HCT116 (cell line): ENCODE data around the gene EPSTI1. TPM values are rescaled to one million over a fixed set of nuclear protein-coding genes. Genes with fewer than 3 reads are reported as not detected.

ENCODE experiments used
- ATAC-seq: fragments of 200-7000 bp; cut with Tn5 transposase; 2 replicates; pipeline ENCODE4 v1.9.1; 2020; ENCODE audit warnings: mild to moderate bottlenecking, moderate library complexity
- BruUV-seq: library from RNA; stranded (reverse); fragments of 400-500 nt; replicated peaks from 2 replicates; lab custom pipeline; 2021; lab: Mats Ljungman, UMichigan
- CTCF ChIA-PET: fragments of 300-600 bp; sonication (Branson Sonifier 250); formaldehyde crosslinking; loops from one replicate; lab custom pipeline; 2021; ENCODE audit warnings: antibody characterized with exemption; lab: Charles Lee
- POLR2A ChIA-PET: fragments of 300-600, 350-600 bp; sonication (Branson Sonifier 250); formaldehyde crosslinking; loops from one replicate; lab custom pipeline; 2021; ENCODE audit warnings: antibody characterized with exemption; lab: Charles Lee
- RAD21 ChIA-PET, 2 experiments: fragments of 300-600 bp; sonication (Branson Sonifier 250); formaldehyde crosslinking; loops; one replicate each; lab custom pipeline; 2023; ENCODE audit warnings: low total read pairs in 2 of 2; ENCODE audit not compliant: uncharacterized antibody in 2 of 2, unreplicated experiment in 2 of 2, low non-redundant PET in 1 of 2; lab: Charles Lee
- DNase-seq: peaks from one replicate; pipeline ENCODE4 v3.0.0-alpha.2; 2010; ENCODE audit warnings: low read depth, low spot score
- H2AFZ ChIP-seq: fragments of 200-600 bp; shearing (Covaris generic), sonication (generic); 2 replicates; pipeline ENCODE4 v1.6.1; 2017; ENCODE audit warnings: low read depth, mixed run types, mixed read lengths, antibody characterized with exemption, low read length; ENCODE audit not compliant: poor library complexity, severe bottlenecking
- H3K27ac ChIP-seq: 2 replicates; pipeline ENCODE4 v1.5.1; 2012; ENCODE audit warnings: low read depth, low read length
- H3K27me3 ChIP-seq: fragments of 200-600 bp; sonication (generic); 2 replicates; pipeline ENCODE4 v1.6.1; 2016; ENCODE audit warnings: mixed run types, low read length, mixed read lengths; ENCODE audit not compliant: insufficient read depth
- H3K36me3 ChIP-seq, 2 experiments: fragments of 200-500 bp in 1 of 2; fragments of 200-600 bp in 1 of 2; sonication (Bioruptor generic) in 1 of 2; sonication (generic) in 1 of 2; 2 replicates each; pipeline versions ENCODE4 v1.5.1 to v1.6.1; 2014 to 2016; ENCODE audit warnings: low read length in 2 of 2, inconsistent platforms in 1 of 2, mixed read lengths in 1 of 2, mixed run types in 1 of 2; ENCODE audit not compliant: insufficient read depth in 2 of 2, control insufficient read depth in 1 of 2
- H3K4me1 ChIP-seq, 2 experiments: fragments of 200-600 bp in 1 of 2; sonication (generic) in 1 of 2; 2 replicates each; pipeline versions ENCODE4 v1.5.1 to v1.6.1; 2012 to 2017; ENCODE audit warnings: low read length in 2 of 2, inconsistent platforms in 1 of 2, mild to moderate bottlenecking in 1 of 2, mixed read lengths in 1 of 2, mixed run types in 1 of 2, moderate library complexity in 1 of 2; ENCODE audit not compliant: insufficient read depth in 2 of 2, control insufficient read depth in 1 of 2
- H3K4me2 ChIP-seq: fragments of 200-600 bp; sonication (generic); 2 replicates; pipeline ENCODE4 v1.6.1; 2017; ENCODE audit warnings: mixed run types, low read length, mixed read lengths
- H3K4me3 ChIP-seq, 2 experiments: fragments of 200-600 bp in 1 of 2; sonication (generic) in 1 of 2; replicated peaks in 1 of 2; 2 replicates each; pipeline ENCODE4 v1.5.1; 2011 to 2016; ENCODE audit warnings: low read length in 2 of 2, control low read depth in 1 of 2, low read depth in 1 of 2, mild to moderate bottlenecking in 1 of 2, mixed read lengths in 1 of 2, mixed run types in 1 of 2
- H3K79me2 ChIP-seq: fragments of 200-600 bp; sonication (generic); 2 replicates; pipeline ENCODE4 v1.6.1; 2017; ENCODE audit warnings: mild to moderate bottlenecking, mixed run types, low read length, moderate library complexity, mixed read lengths; ENCODE audit not compliant: insufficient read depth
- H3K9ac ChIP-seq: fragments of 200-600 bp; sonication (generic); 2 replicates; pipeline ENCODE4 v1.6.1; 2016; ENCODE audit warnings: low read length, mixed read lengths
- H3K9me2 ChIP-seq: fragments of 200-600 bp; sonication (generic), shearing (Covaris generic); 2 replicates; pipeline ENCODE4 v1.6.1; 2017; ENCODE audit warnings: mixed run types, mild to moderate bottlenecking, moderate library complexity; ENCODE audit not compliant: insufficient read depth
- H3K9me3 ChIP-seq, 2 experiments: fragments of 200-500 bp in 1 of 2; fragments of 200-600 bp in 1 of 2; sonication (Bioruptor generic) in 1 of 2; sonication (generic) in 1 of 2; 2 replicates each; pipeline ENCODE4 v1.6.1; 2014 to 2017; ENCODE audit warnings: low read length in 2 of 2, mixed read lengths in 2 of 2, inconsistent platforms in 1 of 2, low read depth in 1 of 2, mild to moderate bottlenecking in 1 of 2, mixed run types in 1 of 2, moderate library complexity in 1 of 2; ENCODE audit not compliant: control insufficient read depth in 1 of 2, insufficient read depth in 1 of 2
- H4K20me1 ChIP-seq: fragments of 200-600 bp; sonication (generic), shearing (Covaris generic); 2 replicates; pipeline ENCODE4 v1.6.1; 2017; ENCODE audit warnings: mixed run types, mild to moderate bottlenecking, moderate library complexity; ENCODE audit not compliant: insufficient read depth
- CBX3 ChIP-seq: IDR thresholded peaks from 2 replicates; pipeline ENCODE4 v1.6.1; 2012; ENCODE audit warnings: low read depth
- CEBPB ChIP-seq: IDR thresholded peaks from 2 replicates; pipeline ENCODE4 v1.6.1; 2012; ENCODE audit warnings: low read depth
- EGR1 ChIP-seq: IDR thresholded peaks from 2 replicates; pipeline ENCODE4 v1.6.1; 2012; ENCODE audit warnings: low read depth
- ELF1 ChIP-seq: IDR thresholded peaks from 2 replicates; pipeline ENCODE4 v1.6.1; 2012; ENCODE audit warnings: low read depth, borderline replicate concordance
- EZH2 ChIP-seq: fragments of 200-600 bp; sonication (generic); IDR thresholded peaks from 2 replicates; pipeline ENCODE4 v1.6.1; 2017; ENCODE audit warnings: antibody characterized with exemption, mixed run types
- EZH2phosphoT487 ChIP-seq: fragments of 200-600 bp; IDR thresholded peaks from 2 replicates; pipeline ENCODE4 v1.6.1; 2018; ENCODE audit warnings: antibody characterized with exemption, borderline replicate concordance
- FOSL1 ChIP-seq: IDR thresholded peaks from 2 replicates; pipeline ENCODE4 v1.6.1; 2012; ENCODE audit warnings: low read depth
- JUND ChIP-seq: IDR thresholded peaks from 2 replicates; pipeline ENCODE4 v1.6.1; 2012
- POLR2A ChIP-seq: IDR thresholded peaks from 2 replicates; pipeline ENCODE4 v1.7.0; 2011; ENCODE audit warnings: borderline replicate concordance; ENCODE audit not compliant: insufficient read depth, insufficient read length; ENCODE audit errors: extremely low read depth
- RAD21 ChIP-seq: IDR thresholded peaks from 2 replicates; pipeline ENCODE4 v1.6.1; 2012; ENCODE audit warnings: low read depth, mild to moderate bottlenecking
- REST ChIP-seq: IDR thresholded peaks from 2 replicates; pipeline ENCODE4 v1.6.1; 2012; ENCODE audit warnings: low read depth
- SIN3A ChIP-seq: IDR thresholded peaks from 2 replicates; pipeline ENCODE4 v1.6.1; 2012; ENCODE audit warnings: low read depth
- SP1 ChIP-seq: IDR thresholded peaks from 2 replicates; pipeline ENCODE4 v1.6.1; 2012; ENCODE audit warnings: low read depth
- SRF ChIP-seq: IDR thresholded peaks from 2 replicates; pipeline ENCODE4 v1.6.1; 2012; ENCODE audit warnings: low read depth
- TCF7L2 ChIP-seq: IDR thresholded peaks from 2 replicates; pipeline ENCODE4 v1.7.0; 2011; ENCODE audit warnings: borderline replicate concordance, inconsistent platforms; ENCODE audit not compliant: insufficient read depth, insufficient read length; ENCODE audit errors: extremely low read depth
- YY1 ChIP-seq: IDR thresholded peaks from 2 replicates; pipeline ENCODE4 v1.6.1; 2011; ENCODE audit warnings: low read length, low read depth, moderate library complexity, mild to moderate bottlenecking; ENCODE audit not compliant: insufficient replicate concordance; ENCODE audit errors: extremely low read depth
- ZNF274 ChIP-seq: fragments of 200-500 bp; sonication (Bioruptor generic); IDR thresholded peaks from 2 replicates; pipeline ENCODE4 v1.6.1; 2014; ENCODE audit warnings: mild to moderate bottlenecking, low read depth, low read length, inconsistent platforms
- intact Hi-C: fragments of 100-400 bp; cut with micrococcal nuclease; formaldehyde crosslinking; loops from 2 replicates; pipeline ENCODE4 v1.10.0; 2022
- total RNA-seq: library from RNA; stranded (reverse); gene quantifications from one replicate; pipeline ENCODE4 v1.2.1, GENCODE V29; 2021; ENCODE audit not compliant: unreplicated experiment
- TF ChIP-seq, protein P1 (sequence below): IDR thresholded peaks from 2 replicates; pipeline ENCODE4 v1.6.1; 2012
- TF ChIP-seq, protein P2 (sequence below), 3 experiments: fragments of 200-600 bp in 1 of 3; sonication (generic) in 1 of 3; IDR thresholded peaks in 2 of 3; conservative IDR thresholded peaks in 1 of 3; 2 replicates each; pipeline ENCODE4 v1.5.1; 2012 to 2017; ENCODE audit warnings: low read depth in 2 of 3, low read length in 2 of 3, antibody characterized with exemption in 1 of 3, borderline replicate concordance in 1 of 3, control low read depth in 1 of 3, mild to moderate bottlenecking in 1 of 3, mixed read lengths in 1 of 3, mixed run types in 1 of 3, moderate library complexity in 1 of 3; ENCODE audit not compliant: insufficient read depth in 1 of 3
- TF ChIP-seq, protein P3 (sequence below): IDR thresholded peaks from 2 replicates; pipeline ENCODE4 v1.6.1; 2012

Gene EPSTI1
- total RNA-seq, 1 experiment from 2014 or later = 0.69 TPM

DNA sequence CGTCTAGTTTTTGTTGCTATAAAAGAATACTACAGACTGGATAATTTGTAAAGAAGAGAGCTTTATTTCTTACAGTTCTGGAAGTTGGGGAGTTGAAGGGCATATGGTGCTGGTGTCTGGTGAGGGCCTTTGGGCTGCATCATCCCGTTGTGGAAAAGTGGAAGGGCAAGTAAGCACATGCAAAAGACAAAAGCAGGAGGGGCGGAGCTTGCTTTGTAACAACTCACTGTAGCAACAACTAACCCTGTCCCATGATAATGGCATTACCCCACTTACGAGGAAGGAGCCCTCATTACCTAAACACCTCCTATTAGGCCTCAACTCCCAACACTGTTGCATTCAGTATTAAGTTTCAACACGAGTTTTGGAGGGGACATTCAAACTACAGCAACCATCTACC lies 24.2 kb upstream of the EPSTI1 start:
- Histone ChIP-seq H3K9ac (no peak overlapping the region), H3K4me3 (no peak overlapping the region), H3K4me1 (no peaks in the 10 kb centered on the region), H3K9me3 (no peaks in the 10 kb centered on the region), H3K9me2 (no peaks in the 10 kb centered on the region), H3K36me3 (no peaks in the 10 kb centered on the region), H2AFZ (no peak overlapping the region), H3K27ac (no peak overlapping the region), H3K79me2 (no peaks in the 10 kb centered on the region), H3K4me2 (no peak overlapping the region), H3K27me3 (no peaks in the 10 kb centered on the region), H4K20me1 (no peaks in the 10 kb centered on the region)
- intact Hi-C loops = no loop called here
- ATAC-seq (no peak), DNase-seq (no peak)
- BruUV-seq = no TSS peak
- ChIA-PET CTCF (no interaction called here), RAD21 (no interaction called here), POLR2A (no interaction called here)
- TF ChIP-seq FOSL1 (no peak), REST (no peak), ELF1 (no peak), CEBPB (no peak), RAD21 (no peak), SIN3A (no peak), JUND (no peak), TCF7L2 (no peak), CBX3 (no peak), EZH2phosphoT487 (no peak), YY1 (no peak), SP1 (no peak), POLR2A (no peak), EGR1 (no peak), SRF (no peak), EZH2 (no peak), ZNF274 (no peak)
- TF ChIP-seq, protein P1, sequence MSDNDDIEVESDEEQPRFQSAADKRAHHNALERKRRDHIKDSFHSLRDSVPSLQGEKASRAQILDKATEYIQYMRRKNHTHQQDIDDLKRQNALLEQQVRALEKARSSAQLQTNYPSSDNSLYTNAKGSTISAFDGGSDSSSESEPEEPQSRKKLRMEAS = no peak
- TF ChIP-seq, protein P2, sequence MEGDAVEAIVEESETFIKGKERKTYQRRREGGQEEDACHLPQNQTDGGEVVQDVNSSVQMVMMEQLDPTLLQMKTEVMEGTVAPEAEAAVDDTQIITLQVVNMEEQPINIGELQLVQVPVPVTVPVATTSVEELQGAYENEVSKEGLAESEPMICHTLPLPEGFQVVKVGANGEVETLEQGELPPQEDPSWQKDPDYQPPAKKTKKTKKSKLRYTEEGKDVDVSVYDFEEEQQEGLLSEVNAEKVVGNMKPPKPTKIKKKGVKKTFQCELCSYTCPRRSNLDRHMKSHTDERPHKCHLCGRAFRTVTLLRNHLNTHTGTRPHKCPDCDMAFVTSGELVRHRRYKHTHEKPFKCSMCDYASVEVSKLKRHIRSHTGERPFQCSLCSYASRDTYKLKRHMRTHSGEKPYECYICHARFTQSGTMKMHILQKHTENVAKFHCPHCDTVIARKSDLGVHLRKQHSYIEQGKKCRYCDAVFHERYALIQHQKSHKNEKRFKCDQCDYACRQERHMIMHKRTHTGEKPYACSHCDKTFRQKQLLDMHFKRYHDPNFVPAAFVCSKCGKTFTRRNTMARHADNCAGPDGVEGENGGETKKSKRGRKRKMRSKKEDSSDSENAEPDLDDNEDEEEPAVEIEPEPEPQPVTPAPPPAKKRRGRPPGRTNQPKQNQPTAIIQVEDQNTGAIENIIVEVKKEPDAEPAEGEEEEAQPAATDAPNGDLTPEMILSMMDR (IDR thresholded peaks at IDR 0.05 in 2 of 3, conservative IDR thresholded peaks at IDR 0.05 in 1 of 3; ENCODE audit: borderline replicate concordance in 1 of 3, insufficient read depth in 1 of 3, low read depth in 2 of 3, low read length in 2 of 3) = no peak
- TF ChIP-seq, protein P3, sequence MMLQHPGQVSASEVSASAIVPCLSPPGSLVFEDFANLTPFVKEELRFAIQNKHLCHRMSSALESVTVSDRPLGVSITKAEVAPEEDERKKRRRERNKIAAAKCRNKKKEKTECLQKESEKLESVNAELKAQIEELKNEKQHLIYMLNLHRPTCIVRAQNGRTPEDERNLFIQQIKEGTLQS = no peak
